AG09309 (cell line): ENCODE measurements around the gene CD7.
"Not testable (repeated sequence)": the region's sequence is repeated elsewhere in the genome, so short reads cannot be mapped to it uniquely, and the experiment has no call there.

ENCODE experiments used
- DNase-seq: peaks from one replicate; pipeline ENCODE4 v3.0.0-alpha.2; 2010; ENCODE audit warnings: low read depth
- H3K4me3 ChIP-seq: 2 replicates; pipeline ENCODE4 v1.5.1; 2011; ENCODE audit warnings: mild to moderate bottlenecking, low read depth, low read length, moderate library complexity; ENCODE audit not compliant: control insufficient read depth
- TF ChIP-seq, protein P1 (sequence below): IDR thresholded peaks from 2 replicates; pipeline ENCODE4 v1.5.1; 2011; ENCODE audit warnings: mild to moderate bottlenecking, low read depth, low read length, inconsistent platforms; ENCODE audit not compliant: insufficient read depth, control insufficient read depth; ENCODE audit errors: missing control alignments

The CD7 gene

DNA sequence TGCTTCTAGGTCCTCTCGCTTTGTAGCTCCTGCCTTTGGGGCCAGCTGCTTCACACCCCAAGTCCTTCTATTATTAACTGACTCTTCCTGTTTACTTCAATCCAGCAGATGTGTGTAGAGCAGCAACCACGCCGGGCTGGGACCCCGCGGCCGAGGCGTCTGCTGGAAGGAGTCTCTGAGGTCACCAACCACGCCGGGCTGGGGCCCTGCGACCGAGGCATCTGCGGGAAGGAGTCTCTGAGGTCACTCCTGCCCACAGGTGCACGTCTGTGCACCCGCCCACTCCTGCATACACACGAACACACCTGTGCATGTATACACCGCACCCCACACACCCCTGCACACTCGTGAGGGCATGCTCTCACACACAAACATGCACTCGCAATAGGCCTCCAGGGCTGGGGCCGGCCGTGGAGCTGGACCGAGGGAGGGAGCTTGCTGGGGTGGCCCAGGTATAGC is 33.9 kb upstream of the CD7 start:
- TF ChIP-seq, protein P1, sequence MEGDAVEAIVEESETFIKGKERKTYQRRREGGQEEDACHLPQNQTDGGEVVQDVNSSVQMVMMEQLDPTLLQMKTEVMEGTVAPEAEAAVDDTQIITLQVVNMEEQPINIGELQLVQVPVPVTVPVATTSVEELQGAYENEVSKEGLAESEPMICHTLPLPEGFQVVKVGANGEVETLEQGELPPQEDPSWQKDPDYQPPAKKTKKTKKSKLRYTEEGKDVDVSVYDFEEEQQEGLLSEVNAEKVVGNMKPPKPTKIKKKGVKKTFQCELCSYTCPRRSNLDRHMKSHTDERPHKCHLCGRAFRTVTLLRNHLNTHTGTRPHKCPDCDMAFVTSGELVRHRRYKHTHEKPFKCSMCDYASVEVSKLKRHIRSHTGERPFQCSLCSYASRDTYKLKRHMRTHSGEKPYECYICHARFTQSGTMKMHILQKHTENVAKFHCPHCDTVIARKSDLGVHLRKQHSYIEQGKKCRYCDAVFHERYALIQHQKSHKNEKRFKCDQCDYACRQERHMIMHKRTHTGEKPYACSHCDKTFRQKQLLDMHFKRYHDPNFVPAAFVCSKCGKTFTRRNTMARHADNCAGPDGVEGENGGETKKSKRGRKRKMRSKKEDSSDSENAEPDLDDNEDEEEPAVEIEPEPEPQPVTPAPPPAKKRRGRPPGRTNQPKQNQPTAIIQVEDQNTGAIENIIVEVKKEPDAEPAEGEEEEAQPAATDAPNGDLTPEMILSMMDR = no peak
- no peak for DNase-seq
- H3K4me3 ChIP-seq = no peak overlapping the region

DNA sequence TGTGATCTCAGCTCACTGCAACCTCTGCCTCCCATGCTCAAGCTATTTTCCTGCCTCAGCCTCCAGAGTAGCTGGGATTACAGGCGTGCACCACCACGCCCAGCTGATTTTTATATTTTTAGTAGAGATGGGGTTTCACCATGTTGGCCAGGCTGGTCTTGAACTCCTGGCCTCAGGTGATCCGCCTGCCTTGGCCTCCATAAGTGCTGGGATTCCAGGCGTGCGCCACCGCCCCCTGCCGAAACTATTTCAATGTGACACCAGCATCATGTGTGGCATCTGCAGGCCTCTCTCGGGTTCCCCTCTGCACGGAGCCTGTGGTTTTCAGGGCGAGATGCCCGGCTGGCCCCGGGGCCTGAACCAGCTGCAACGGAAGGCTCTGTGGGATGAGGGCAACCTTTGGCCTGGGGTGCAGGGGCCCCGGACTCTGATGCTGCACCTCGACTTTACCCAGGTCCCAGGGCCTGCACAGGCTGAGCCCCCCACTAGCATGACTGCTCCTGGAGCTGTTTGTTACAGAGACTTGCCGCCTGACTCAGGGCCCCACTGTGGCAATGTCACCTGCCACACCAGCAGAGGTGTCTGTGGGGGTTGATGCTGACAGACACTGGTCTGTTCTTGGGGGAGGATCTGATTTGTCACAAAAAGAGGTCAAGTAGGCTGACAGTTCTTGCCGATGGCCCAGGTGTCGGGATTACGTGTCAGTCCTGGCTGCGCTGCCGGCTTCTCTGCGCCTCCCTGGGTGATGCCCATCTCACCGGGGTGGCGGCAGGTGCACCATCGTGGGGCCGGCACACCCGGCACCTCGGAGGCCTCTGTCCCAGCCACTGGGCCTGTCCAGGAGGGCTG is 33.0 kb upstream of the CD7 start:
- H3K4me3 ChIP-seq = no peak overlapping the region
- no peak for DNase-seq
- TF ChIP-seq, protein P1 = peak; percentile 19

DNA sequence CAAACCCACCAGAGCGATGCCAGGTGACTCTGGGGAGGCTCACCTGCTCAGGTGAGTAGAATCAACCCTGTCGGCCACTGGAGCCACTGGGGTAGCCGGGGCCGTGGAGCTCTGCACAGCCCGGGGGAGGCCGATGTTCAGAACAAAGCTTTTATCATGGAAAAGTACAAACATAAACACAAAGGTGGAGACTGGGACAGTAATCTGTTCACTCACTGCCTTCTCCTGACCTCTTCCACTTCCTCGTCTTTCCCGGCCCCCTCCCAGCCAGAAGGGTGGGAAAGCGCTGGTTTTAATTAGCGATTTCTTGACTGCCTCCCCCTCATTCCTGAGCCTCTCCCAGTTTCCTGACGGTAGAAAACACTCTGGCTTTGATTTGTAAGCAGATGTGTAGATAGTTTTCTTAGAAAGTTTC is 31.9 kb upstream of the CD7 start:
- no peak overlapping the region; the same call in none of the 2 replicates for H3K4me3 ChIP-seq

DNA sequence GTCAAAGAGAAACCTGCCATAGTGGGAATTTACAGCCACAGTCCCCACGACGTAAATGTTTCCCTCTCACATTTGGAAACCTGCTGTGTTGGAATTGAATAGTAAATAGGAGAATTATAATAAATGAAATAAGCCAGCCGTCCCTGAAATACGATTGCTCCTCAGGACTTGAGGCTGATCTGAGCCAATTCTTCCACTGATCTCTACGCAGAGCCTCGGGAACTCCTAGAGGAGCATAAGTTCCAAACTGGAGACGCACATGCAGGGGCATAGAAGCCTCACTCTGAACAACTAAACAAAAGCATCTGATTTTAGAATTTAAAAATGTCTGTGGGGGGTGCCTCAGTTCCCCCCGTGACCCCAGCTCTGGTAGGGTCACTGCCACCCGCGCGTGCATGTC is 31.5 kb upstream of the CD7 start:
- no peak for DNase-seq
- TF ChIP-seq, protein P1 = no peak
- H3K4me3 ChIP-seq = no peak overlapping the region

More for the DNA sequence above, 31.9 kb upstream of the CD7 start:
- peak; percentile 54 for DNase-seq
- TF ChIP-seq, protein P1 = no peak

DNA sequence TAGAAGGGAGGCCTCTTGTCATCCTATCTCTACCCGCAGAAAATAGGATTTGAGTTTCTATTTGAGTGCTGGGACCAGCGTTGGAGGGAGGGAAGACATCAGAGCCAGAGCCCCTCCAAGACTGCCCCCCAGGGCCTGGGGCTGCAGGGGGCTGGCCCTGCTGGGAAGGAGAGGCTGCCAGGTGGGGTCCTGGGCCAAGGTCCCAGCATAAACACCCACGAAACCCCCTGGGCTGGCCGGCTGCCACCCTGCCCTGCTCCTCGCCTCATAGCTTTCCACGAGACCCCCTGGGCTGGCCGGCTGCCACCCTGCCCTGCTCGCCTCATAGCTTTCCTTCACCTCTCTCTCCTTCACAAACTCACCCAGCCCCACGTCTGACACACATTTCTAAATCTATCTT is 31.0 kb upstream of the CD7 start:
- DNase-seq = no peak
- TF ChIP-seq, protein P1 = no peak
- no peak overlapping the region for H3K4me3 ChIP-seq

DNA sequence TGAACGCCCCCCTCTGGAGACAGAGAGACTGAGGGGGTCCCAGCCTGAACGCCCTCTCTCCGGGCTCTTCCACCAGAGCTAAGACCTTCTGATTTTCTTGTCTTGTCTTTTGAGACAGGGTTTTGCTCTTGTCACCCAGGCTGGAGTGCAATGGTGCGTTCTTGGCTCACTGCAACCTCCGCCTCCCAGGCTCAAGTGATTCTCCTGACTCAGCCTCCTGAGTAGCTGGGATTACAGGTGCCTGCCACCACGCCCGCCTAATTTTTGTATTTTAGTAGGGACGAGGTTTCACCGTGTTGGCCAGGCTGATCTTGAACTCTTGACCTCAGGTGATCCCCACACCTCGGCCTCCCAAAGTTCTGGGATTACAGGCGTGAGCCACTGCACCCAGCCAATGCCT is 30.6 kb upstream of the CD7 start:
- H3K4me3 ChIP-seq, DNase-seq: not testable (repeated sequence)

DNA sequence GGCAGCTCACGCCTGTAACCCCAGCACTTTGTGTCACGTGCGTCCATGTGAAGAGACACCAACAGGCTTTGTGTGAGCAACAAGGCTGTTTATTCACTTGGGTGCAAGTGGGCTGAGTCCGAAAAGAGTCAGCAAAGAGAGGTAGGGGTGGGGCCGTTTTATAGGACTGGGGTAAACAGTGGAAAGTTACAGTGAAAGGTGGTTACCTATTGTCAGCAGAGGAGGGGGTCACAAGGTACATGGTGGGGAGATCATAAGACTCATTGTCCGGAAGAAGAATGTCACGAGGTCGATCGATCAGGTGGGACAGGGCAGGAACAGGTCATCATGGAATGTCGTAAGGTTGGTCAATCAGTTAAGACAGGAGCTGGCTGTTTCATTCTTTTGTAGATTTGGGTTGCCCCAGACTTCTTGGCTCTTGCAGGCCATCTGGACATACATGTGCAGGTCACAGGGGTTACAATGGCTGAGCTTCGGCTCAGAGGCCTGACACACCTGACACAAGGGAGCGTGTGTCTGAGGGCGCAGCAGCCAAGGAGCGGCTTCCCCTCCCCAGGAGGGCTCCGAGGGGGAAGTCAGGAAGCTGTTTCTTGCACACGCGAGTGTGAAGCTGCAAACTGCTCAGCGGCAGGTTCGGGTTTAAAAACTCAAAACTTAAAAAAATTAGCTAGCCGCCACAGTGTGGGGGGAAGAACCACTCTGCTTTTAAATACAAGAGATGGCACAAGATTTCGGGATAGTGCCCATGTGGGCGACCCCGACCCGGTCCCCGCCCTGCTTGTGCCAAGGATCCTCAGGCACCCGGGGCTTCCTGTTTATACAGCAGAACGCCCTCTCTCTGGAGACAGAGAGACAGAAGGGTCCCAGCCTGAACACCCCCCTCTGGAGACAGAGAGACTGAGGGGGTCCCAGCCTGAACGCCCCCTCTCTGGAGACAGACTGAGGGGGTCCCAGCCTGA is 29.2 kb upstream of the CD7 start:
- TF ChIP-seq, protein P1 = no peak
- no peak for DNase-seq
- H3K4me3 ChIP-seq = no peak overlapping the region
